Fibroblast of villous mesenchyme (primary cell): ENCODE data around the gene KCNQ1OT1. TPM values are rescaled to one million over a fixed set of nuclear protein-coding genes. Genes with fewer than 3 reads are reported as not detected.

ENCODE experiments used
- DNase-seq: peaks from one replicate; pipeline ENCODE4 v3.0.0-alpha.2; 2010; ENCODE audit warnings: low read depth
- H3K4me3 ChIP-seq: 2 replicates; pipeline ENCODE4 v1.5.1; 2011; ENCODE audit warnings: low read depth, mild to moderate bottlenecking, low read length
- total RNA-seq: library from RNA; depleted of rRNA; stranded (reverse); fragments of >200 nt; gene quantifications from 2 replicates; pipeline ENCODE4 v1.2.3, GENCODE V29; 2012
- TF ChIP-seq, protein P1 (sequence below): IDR thresholded peaks from 2 replicates; pipeline ENCODE4 v1.5.1; 2012; ENCODE audit warnings: low read depth, mild to moderate bottlenecking, low read length; ENCODE audit not compliant: insufficient read depth

KCNQ1OT1 gene
- total RNA-seq, 1 donor, result 6.0 TPM

DNA sequence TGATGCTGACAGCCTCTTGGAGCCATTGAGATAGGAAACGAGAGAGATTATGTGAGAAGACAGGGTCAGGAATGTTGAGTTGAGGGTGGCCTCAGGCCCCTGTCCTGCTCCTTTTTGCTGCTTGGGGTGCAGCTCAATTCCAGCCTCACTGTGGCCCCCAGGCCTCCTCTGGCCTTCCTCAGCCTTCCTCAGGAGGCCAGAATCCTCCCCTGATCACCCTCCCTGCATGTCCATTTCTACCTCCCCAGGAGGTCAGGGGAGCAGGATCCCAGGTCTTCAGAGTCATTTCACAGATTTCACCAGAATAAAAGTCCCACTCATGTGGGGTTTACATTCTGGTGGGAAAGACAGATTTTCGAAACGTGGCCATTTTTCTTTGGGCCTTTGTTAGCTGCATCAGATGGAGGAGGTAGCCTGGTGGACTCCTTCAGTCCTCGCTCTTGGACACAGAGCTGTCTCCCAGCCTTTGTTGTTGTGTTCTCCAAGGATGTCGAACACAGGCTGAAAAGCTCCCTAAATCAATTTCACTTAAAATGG lies 2.2 kb upstream of the KCNQ1OT1 start:
- TF ChIP-seq, protein P1, sequence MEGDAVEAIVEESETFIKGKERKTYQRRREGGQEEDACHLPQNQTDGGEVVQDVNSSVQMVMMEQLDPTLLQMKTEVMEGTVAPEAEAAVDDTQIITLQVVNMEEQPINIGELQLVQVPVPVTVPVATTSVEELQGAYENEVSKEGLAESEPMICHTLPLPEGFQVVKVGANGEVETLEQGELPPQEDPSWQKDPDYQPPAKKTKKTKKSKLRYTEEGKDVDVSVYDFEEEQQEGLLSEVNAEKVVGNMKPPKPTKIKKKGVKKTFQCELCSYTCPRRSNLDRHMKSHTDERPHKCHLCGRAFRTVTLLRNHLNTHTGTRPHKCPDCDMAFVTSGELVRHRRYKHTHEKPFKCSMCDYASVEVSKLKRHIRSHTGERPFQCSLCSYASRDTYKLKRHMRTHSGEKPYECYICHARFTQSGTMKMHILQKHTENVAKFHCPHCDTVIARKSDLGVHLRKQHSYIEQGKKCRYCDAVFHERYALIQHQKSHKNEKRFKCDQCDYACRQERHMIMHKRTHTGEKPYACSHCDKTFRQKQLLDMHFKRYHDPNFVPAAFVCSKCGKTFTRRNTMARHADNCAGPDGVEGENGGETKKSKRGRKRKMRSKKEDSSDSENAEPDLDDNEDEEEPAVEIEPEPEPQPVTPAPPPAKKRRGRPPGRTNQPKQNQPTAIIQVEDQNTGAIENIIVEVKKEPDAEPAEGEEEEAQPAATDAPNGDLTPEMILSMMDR, result no peak
- DNase-seq, result no peak

DNA sequence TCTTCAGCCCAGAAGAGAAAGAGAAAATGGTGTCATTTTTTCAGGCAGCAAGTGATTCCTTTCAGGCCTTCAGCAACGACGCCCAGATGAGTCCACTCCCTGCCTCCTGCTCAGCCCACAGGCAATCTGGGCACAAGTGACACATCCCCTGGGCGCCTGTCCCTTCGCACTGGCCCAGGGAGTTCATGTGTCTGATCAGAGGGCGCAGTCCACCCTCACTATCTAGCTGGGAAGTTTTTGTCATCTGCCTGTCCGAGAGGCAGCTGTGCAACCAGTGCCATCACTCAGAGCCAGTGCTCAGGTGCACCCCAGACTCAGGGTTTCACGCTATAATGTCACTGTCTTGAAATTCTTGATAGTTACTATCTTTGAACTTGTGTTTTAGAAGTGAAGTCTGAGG lies 1.4 kb upstream of the KCNQ1OT1 start:
- H3K4me3 ChIP-seq, result no peak overlapping the region
- TF ChIP-seq, protein P1, result no peak
- DNase-seq, result no peak

More for the DNA sequence above, 2.2 kb upstream of the KCNQ1OT1 start:
- H3K4me3 ChIP-seq, result no peak overlapping the region

DNA sequence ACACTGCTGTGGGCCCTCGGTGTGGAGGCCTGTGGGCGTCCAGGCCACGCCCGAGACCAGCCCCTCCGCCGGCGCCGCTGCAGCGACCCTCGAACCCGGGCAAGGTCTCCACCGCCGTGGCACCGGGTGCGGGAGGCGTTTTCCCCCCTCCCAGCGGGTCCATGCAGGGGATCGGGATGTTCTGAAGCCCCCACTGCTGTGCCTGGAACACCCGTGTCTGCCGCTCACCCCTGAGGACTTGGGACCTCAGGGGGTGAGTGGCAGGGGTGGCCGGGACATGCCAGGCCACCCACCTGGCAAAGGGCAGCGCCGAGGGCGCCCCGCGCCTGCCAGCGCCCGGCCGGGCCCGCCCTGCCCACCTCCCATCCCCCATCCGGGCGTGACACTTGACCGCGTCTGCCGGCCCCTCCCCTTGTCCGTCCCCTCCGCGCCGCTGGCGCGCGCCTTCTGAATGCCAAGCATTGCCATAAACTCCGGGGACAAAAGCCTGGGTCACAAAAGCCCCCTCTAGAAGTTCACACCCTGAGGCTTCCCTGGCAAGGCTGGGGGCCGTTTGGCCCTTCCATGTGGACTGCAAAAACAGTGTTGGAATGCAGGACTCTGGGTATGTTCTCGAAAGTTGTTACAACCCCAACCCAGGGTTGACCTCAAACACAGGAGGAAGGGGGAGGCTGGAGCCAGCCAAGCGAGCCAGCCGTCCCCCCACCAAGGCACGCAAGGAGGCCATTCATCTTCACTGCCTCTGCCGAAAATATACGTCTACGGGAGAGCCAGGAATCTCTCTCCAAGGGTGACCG lies 819 bp upstream of the KCNQ1OT1 start:
- peak overlapping the region; percentile 62 for H3K4me3 ChIP-seq
- DNase-seq, result peak; percentile 38
- TF ChIP-seq, protein P1, result no peak

DNA sequence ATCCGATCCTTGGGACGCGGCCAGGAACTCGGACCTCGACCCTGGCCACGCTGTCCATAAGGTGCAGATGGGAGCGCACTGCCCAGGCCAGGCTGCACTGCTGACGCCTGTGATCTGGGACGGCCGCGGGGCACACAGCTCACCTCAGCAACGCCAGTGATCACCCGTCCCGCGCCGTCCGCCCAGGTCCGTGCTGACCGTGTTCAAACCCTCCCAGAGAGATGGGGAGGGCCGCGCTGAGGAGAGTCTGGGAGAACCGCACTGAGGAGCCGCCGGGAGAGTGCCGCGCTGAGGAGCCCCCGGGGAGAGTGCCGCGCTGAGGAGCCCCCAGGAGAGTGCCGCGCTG lies 636 bp downstream of the KCNQ1OT1 start:
- TF ChIP-seq, protein P1, result no peak
- no peak for DNase-seq
- H3K4me3 ChIP-seq, result peak overlapping the region; percentile 80

DNA sequence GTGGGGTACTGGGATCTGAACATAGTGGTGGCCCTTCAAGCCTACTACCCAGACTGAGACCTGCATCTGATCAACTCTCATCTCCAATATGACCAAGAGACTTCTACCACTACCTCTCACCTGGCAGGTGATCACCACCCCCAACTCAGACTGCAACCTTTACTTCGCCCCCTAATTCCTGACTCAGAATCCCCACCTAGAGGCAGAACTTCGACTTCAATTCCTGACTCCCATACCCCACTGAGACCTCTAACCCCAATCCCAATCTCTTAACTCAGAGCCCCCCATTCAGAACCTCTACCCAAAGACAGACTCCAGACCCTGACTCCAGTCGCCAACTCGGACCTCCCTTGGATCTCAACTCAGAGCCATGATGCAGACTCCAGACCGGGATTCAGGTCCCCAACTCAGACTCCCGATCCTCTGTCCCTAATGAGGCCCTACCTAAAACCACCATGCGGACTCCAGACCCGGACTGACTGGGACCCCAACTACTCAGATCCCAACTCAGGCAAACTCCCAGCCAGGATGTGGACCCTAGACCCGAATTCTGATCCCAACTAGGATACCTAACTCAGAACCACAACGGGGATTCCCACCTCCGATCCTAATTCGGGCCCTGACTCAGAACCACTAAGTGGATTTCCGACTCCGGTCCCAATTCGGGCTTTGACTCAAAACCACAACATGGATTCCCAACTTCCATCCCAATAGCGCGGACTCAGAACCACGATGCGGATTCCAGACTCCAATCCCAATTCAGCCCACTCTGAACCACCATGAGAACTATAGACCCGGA lies 1.2 kb downstream of the KCNQ1OT1 start:
- DNase-seq, result no peak

DNA sequence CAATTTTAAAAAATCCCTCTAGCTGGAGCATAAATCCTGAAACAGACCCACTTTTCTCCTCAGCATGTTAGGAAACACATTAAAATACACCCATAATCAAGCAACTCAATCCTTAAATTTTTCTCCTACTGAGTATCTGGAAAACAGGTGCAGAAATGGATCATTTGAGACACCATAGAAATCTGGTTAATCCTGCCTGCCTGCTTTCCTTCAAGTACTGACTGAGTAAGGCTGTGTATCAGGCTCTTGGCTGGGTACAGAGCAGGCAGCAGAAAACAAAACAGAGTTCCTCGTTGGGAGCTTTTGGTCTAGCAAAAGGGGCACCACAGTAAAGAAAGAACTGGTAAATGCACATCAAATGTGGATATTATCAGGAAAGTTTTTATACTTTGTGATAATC lies 1.9 kb downstream of the KCNQ1OT1 start:
- no peak for DNase-seq
- TF ChIP-seq, protein P1, result no peak
- H3K4me3 ChIP-seq, result peak overlapping the region; percentile 80

More for the DNA sequence above, 1.2 kb downstream of the KCNQ1OT1 start:
- TF ChIP-seq, protein P1, result peak; percentile 5
- H3K4me3 ChIP-seq, result peak overlapping the region; percentile 80
